Peyer's patch (tissue), 4 donors: ENCODE results near the gene SLC26A2.

ENCODE experiments used
- CTCF ChIP-seq, 6 experiments: fragments of 450-650 bp in 4 of 6; fragments of 200-600 bp in 2 of 6; sonication (generic) in 1 of 6; IDR thresholded peaks; one replicate each; pipeline ENCODE4 v1.5.1; 2017 to 2019; ENCODE audit warnings: antibody characterized with exemption in 6 of 6, mild to moderate bottlenecking in 3 of 6, moderate library complexity in 1 of 6
- POLR2A ChIP-seq, 2 donors: fragments of 450-650 bp; IDR thresholded peaks; one replicate each; pipeline ENCODE4 v1.5.1; 2017; ENCODE audit warnings: antibody characterized with exemption in 2 of 2, mild to moderate bottlenecking in 2 of 2, moderate library complexity in 2 of 2

DNA sequence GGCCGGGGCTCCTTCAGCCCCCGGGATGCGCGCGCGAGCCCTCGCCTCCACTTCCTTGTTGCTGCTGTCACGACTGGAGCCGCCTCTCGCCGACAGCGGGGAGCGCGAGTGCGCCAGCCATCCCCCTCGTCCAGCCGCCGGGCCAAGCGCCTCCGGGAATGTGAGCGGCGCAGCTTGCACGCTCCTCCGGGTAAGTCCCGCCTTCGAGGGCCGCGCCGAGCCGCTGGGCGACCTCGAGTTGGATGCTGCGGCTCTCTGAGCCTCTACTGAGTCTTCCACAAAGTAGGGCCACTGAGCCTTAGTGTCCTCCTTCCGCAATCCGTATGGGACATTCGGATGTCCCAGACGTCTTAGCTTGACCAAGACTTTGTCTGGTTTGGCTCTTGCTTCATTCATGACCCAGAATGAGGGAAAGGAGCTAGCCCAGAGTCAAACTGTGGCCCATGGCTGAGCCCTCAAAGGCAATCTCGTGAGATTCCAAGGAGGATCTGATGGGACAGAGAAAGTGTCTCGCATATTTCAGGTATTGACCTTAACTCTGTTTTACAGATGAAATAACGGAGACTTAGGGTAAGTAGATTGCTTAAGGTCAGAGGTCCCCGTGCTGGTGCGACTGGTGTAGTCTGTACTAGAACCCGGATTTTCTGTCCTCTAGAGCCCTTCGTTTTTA is 40.6 kb downstream of the SLC26A2 start:
- TF ChIP-seq CTCF (IDR thresholded peaks at IDR 0.05) (no peak), POLR2A (IDR thresholded peaks at IDR 0.05) (no peak)
